GM18526 (cell line): ENCODE data around the gene TRIM16.
"Not testable (repeated sequence)": the region's sequence is repeated elsewhere in the genome, so short reads cannot be mapped to it uniquely, and the experiment has no call there.

ENCODE experiments used
- POLR2A ChIP-seq: IDR thresholded peaks from 3 replicates; pipeline ENCODE4 v1.6.1; 2011; ENCODE audit not compliant: insufficient read length; ENCODE audit errors: extremely low read depth

TRIM16 gene

DNA sequence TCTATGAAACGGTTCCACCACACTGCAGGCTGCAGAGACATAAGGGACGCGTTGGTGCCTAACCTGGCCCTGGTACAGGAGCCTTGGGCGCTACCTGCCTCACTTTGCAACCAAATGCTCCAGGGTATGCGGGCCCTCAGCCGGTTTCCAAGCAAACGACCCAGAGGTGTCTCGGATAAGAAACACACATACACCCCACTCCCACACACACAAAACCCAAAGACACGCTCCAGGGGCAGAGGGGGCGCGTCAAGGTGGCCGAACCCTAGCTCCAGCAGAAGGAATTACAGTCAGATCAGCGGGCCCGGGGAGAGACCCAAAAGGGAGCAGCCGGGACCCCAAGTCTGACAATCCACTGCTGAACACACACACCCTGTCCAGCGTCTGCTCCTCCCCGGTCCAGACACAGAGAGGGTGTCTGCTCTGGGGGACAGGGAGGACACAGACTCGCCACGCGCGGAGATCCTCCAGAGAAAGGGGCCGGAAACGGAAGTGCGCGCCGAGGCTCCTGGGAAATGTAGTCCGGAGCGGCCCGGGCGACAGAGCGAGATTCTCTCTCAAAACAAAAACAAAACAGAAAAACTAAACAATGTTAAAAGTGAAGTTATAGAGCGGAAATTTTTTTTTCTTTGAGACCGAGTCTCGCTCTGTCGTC is at the start of gene TRIM16:
TRIM16 (minus strand) TSS at position 488 of the 655 bp plus-strand sequence. CDS start 32,702 bp downstream, outside the sequence.
- TF ChIP-seq POLR2A, result peak; percentile 42

DNA sequence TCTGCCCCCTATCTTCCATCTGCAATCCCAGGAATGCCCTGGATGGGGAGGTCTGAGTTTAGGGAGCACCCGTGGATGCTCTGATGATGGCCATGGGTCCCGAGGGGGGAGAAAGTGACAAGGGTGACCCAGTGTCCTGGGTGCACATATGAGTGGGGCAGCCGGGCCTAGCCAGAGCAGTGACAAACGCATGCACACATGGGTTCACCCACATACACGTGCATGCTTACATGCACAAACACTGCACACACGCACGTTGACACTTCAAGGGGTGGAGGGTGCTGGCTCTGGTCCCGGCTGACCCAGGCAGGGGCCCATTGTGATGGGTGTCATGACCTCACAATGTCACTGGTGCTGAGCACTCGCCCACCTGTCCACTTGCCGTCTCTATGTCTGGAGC is 47.8 kb upstream of the TRIM16 start, which contains the start of gene TBC1D26:
TBC1D26 (plus strand) TSS at position 384 of the 400 bp plus-strand sequence. CDS start 3,066 bp downstream, outside the sequence.
- TF ChIP-seq POLR2A, result not testable (repeated sequence)

DNA sequence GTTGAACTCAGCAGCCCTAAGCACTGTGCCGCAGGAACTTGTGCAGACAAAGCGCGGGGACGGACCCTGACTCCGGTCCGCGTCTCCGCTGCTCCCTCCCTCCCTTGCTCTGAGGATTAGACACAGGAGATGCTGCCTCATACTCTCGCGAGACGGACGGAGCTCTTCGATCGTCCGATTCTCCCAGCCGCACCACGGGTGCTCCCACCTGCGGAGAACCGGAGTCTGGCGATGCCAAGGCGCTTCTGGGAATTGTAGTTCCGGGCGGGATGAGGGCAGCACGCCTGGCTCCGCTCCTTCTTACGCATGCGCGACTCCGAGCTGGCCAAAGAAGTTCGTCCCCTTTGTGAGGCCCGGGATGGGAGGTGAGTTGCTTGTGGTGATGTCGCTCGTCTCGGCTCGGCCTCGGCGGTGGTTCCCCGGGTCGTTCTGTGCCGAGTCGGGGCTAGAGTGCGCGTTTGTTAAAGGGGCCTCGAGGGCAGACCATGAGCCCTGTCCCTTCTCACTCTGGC is 15.4 kb upstream of the TRIM16 start, which contains the start of gene ZNF286A:
ZNF286A (plus strand) TSS at position 340 of the 512 bp plus-strand sequence. CDS start 578 bp downstream, outside the sequence.
- TF ChIP-seq POLR2A, result peak; percentile 65

DNA sequence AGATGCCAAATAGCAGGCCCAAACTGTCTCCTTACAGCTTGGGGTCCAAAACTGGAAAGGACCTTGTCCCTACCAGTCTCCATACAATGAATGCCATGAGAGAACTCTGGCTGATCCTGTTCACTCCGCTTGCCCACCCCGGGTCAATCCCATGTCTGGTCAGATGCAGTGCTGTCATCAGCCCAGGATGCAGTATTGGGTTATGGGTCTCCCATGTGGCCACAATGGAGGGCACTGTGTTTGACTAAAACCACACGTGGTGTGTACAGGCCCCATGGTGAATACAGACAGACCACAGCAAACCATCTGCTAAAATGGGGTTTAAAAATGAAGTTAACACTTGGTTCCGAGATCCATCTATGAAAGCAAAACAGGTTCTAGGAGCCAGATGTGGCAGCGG is 20.4 kb downstream of the TRIM16 start:
- TF ChIP-seq POLR2A, result no peak

DNA sequence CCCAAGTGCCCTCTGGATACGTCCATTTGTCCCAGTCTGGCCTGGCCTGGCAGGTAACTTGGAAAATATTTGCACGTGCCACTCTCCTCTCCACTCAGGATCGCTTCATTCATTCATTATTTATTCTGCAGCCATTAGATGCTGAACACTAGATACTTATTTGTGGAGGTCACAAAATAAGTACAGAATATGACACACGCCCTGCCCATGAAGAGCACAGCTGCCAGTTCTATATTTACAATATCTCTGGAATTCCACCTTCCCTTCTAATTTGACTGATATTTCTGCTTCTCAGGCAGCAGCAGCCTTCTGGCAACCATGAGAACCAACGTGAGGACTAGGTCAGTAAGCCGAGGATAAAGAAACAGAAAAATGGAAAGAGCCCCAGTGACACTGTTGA is 20.9 kb downstream of the TRIM16 start:
- no peak for TF ChIP-seq POLR2A

DNA sequence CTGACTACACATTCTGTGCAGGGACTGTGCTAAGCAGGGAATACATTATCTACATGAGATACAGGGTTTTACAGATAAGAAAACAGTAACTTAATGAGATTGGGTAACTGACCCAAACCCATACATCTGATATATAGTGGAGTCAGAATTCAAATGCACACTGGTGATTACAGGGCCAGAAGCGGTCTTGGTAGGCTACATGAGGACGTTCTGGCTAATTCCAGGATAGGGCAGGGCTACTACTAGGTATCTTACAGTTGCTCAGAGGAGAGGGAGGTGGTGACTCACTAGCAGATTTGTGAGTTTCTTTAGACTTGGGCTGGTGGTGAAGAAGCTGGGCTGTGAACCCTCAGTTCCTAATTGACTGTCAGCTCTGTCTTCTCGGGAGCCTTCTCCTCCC is 21.4 kb downstream of the TRIM16 start:
- no peak for TF ChIP-seq POLR2A

DNA sequence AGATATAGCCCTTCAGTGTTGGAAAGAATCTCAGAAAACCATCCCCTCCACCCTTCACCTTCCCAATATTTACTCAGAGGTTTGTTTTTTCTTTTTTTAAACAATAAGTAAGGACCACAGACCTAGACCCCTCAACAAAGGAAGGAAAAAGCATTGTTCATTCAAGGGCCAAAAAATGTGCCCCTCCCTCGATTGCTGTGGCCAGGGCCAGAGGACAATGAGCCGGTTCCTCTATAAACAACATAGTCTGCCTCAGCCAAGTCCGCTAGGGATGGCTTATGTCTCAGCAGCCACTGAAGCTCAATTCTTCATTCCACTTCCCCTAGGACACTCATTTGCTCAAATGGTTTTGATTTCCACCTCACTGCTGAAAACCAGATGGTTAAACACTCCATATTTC is 24.0 kb downstream of the TRIM16 start:
- TF ChIP-seq POLR2A, result no peak

DNA sequence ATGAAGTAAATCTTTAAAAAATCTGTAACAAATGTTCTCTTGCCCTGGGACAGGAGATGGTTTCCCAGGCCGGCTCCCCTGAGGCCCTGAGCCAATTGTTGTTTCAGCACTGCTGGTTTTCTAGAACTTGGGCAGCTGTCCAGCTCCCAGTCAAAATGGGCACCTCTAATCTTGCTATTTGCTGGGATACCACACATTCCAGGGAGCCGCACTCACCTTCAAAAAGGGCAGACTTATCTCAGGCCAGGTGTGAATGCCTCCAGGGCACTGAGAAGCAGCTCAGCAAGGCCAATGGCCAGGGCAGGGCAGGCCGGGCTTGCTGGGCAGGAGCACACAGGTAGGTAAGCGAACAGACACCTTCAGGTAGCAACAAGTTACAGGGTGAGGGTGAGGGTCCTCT is 24.4 kb downstream of the TRIM16 start:
- TF ChIP-seq POLR2A, result no peak

DNA sequence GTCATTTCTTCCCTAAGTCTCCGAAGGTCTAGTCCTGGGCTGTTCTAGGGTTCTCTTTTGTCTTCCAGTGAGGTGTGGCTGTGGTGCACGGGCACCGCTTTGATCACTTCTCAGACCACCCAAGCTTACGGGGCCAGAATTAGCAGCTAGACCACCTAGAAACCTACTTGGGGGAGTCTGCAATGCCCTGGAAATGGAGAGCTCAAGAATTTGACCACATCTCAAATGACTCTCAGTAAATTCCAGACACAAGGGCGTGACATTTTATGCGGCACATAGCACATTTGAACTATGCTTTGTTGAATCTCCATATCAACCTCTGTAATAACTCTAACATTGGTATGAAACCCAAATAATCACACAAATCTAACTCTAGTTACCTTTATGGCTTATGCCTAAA is 24.9 kb downstream of the TRIM16 start:
- no peak for TF ChIP-seq POLR2A

DNA sequence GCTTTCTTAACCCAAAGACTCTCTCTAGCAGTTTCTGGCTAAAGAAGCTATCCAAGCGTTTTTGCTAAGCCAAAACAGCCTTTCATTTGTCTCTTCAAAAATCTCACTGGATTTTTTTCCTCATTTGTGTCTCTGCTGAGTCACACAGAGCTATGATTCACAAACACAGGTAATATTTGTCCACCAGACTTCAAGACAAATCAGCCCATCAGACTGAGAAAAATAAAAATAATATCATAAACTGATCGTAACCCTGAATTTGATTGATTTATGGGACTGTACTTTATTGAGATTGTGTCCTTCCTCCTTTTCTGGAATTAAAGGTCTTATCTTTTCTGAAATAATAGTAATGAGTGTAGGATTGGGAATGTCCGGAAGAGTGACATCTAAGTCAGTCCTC is 25.8 kb downstream of the TRIM16 start:
- TF ChIP-seq POLR2A, result no peak

DNA sequence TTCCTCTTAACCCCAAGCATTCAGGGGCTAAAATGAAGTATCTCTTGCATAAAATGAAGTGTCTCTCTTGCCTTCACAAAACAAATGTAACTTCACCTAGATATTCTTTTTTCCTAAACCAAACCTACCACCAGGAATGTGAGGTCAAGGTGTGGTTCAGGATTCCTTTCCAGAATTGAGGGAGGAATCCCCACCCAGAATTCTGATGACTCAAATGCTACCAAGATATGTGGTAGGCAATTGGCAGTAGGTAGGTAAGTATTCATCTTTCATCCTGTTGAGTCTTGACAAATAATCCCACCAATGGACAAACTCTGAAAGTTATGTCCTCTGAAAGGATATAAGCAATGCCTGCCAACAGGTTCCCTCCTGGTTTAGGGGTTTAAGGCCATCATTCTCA is 26.2 kb downstream of the TRIM16 start:
- TF ChIP-seq POLR2A, result no peak

DNA sequence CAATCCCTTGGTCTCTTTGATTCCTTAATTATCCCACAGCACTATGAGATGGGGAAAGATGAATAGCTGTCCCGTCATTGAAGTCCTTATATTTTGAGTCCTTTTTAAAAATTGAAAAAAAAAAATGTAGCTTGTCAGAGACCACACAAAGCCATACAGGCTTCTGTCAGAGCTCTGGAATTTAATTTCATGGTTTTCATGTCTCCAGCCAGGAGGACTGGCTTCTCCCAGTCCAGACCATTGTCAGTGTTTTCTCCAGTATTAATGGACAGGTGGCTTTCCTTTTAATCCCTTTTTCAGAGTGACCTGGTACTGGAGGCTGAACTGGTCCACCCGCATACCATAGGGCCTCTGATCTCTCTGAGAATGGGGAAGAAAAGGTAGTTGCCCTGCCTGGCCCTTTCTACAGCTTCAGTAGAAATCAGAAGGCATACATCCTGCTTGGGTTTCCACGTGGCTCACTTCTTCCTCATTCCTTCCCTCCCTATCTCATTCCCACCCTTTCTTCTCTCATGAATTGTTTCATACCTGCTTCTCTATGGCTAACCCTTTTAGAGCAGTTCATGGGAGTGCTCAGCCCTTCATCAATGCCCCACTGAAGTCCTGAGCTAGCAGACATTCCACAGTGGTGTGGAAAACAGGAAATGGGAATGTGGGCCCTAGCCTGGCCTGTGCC is 29.1 kb downstream of the TRIM16 start:
- TF ChIP-seq POLR2A, result no peak

DNA sequence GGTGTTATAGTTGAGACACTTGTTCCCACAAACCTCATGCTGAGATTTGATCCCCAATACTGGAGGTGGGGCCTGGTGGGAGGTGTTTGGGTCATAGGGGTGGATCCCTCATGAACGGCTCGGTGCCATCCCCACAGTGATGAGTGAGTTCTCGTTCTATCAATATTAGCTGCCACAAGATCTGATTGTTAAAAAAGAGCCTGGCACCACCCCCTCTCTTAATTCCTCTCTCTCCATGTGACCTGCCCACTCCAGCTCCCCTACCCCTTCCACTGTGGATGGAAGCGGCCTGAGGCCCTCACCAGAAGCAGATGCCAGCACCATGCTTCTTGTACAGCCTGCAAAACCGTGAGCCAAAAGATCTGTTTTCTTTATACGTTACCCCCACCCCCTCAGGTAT is 31.2 kb downstream of the TRIM16 start:
- no peak for TF ChIP-seq POLR2A

DNA sequence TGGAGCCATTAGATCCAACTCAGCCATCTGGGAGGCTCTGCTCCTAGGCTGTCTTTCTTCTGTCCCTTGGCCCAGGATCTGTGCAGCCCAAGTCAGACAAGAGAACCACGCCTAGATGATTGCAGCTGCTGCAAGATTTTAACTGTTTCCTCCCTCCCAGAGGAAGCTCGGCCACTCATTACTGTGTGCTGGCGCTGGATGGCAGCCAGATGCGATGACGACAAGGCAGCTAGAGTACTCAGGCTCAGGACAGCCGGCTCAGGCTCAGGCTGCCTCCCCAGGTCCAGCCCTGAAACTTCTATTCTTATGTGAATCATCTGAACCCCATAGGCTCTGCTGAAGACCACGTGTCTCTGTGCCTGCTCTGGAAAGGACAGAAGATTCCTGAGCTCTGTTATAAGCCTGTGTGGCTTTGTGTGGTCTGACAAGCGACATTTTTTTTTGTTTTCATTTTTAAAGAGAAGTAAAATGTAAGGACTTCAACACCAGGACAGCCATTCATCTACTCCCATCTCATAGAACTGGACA is 32.5 kb downstream of the TRIM16 start:
- no peak for TF ChIP-seq POLR2A

DNA sequence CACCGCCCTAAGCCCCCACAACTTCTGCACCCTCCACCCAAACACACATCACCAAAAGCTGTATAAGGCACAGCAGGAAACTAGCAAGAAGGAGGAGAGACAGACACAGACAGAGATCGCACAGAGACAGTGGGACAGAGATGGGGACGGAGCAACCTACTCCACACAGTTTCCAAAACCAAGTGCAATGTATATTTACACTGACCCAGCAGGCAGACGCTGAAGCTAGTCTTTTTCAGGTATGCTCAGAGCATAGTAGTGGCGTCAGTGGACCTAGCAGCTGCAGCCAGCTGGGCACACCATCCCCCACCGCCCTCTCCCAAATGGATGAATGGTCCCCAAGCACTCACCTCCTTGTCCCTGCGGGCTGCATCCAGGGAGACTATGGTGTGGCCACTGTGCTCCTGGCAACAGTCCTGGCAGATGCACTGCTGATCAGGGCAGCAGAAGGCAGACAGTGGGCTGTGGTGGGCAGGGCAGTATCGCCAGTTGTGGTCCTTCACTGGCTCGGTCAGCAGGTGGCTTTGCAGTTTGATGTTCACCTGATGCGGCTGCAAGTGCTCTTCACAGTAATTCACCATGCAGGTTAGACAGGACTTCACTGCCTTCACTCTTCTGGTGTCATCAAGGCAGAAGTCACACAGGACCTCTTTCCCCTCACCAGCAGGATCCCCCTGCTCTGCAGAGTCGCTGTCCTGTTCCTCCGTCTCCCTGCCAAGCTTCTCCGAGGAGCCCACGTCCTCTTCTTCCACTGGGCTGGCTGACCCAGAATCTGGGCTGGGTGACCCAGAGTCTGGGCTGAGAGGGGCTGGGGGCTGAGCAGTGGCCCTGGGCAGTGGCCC is 33.1 kb downstream of the TRIM16 start:
- TF ChIP-seq POLR2A, result no peak
